H9 (cell line): ENCODE data around the gene CCDC191. TPM values are rescaled to one million over a fixed set of nuclear protein-coding genes. Genes with fewer than 3 reads are reported as not detected.

Experiments used
- DNase-seq: peaks from one replicate; pipeline ENCODE4 v3.0.0-alpha.2; 2017
- H2AFZ ChIP-seq: one replicate; pipeline ENCODE4 v1.6.1; 2013; ENCODE audit warnings: mild to moderate bottlenecking, low read length, control low read depth, moderate library complexity
- H2AK5ac ChIP-seq: 2 replicates; pipeline ENCODE4 v1.6.1; 2013; ENCODE audit warnings: low read length, control low read depth, mixed read lengths; ENCODE audit not compliant: insufficient read length
- H2BK120ac ChIP-seq: one replicate; pipeline ENCODE4 v1.6.1; 2013; ENCODE audit warnings: low read depth, mild to moderate bottlenecking, low read length, control low read depth, inconsistent platforms; ENCODE audit not compliant: poor library complexity, severe bottlenecking
- H2BK12ac ChIP-seq: 2 replicates; pipeline ENCODE4 v1.6.1; 2013; ENCODE audit warnings: low read length, control low read depth, mixed read lengths, low read depth; ENCODE audit not compliant: insufficient read length
- H2BK15ac ChIP-seq: 2 replicates; pipeline ENCODE4 v1.6.1; 2013; ENCODE audit warnings: low read depth, low read length, control low read depth
- H2BK20ac ChIP-seq: one replicate; pipeline ENCODE4 v1.6.1; 2013; ENCODE audit warnings: low read depth, mild to moderate bottlenecking, low read length, control low read depth, inconsistent platforms; ENCODE audit not compliant: poor library complexity, severe bottlenecking
- H2BK5ac ChIP-seq: 2 replicates; pipeline ENCODE4 v1.6.1; 2013; ENCODE audit warnings: low read length, control low read depth, mixed read lengths; ENCODE audit not compliant: insufficient read length
- H3K14ac ChIP-seq: 2 replicates; pipeline ENCODE4 v1.6.1; 2013; ENCODE audit warnings: low read length, control low read depth; ENCODE audit not compliant: insufficient read depth
- H3K18ac ChIP-seq: 2 replicates; pipeline ENCODE4 v1.6.1; 2013; ENCODE audit warnings: low read depth, mild to moderate bottlenecking, mixed read lengths, low read length, control low read depth; ENCODE audit not compliant: insufficient read length
- H3K23ac ChIP-seq: 2 replicates; pipeline ENCODE4 v1.6.1; 2013; ENCODE audit warnings: low read length, control low read depth, mixed read lengths, low read depth; ENCODE audit not compliant: insufficient read length
- H3K23me2 ChIP-seq: 2 replicates; pipeline ENCODE4 v1.6.1; 2013; ENCODE audit warnings: low read depth, mild to moderate bottlenecking, mixed read lengths, low read length, control low read depth; ENCODE audit not compliant: insufficient read length, poor library complexity, severe bottlenecking
- H3K27ac ChIP-seq: 2 replicates; pipeline ENCODE4 v1.5.1; 2013; ENCODE audit warnings: low read length, control low read depth, mixed read lengths, low read depth; ENCODE audit not compliant: insufficient read length
- H3K27me3 ChIP-seq: 2 replicates; pipeline ENCODE4 v1.6.1; 2013; ENCODE audit warnings: low read length, control low read depth, inconsistent platforms; ENCODE audit not compliant: insufficient read depth
- H3K4ac ChIP-seq: 2 replicates; pipeline ENCODE4 v1.6.1; 2013; ENCODE audit warnings: low read depth, mild to moderate bottlenecking, control low read depth, inconsistent platforms, low read length, moderate library complexity
- H3K4me1 ChIP-seq: 2 replicates; pipeline ENCODE4 v1.6.1; 2013; ENCODE audit warnings: low read length, control low read depth, inconsistent platforms; ENCODE audit not compliant: insufficient read depth
- H3K4me2 ChIP-seq: 2 replicates; pipeline ENCODE4 v1.6.1; 2013; ENCODE audit warnings: low read length, control low read depth, mixed read lengths; ENCODE audit not compliant: insufficient read length, insufficient read depth
- H3K56ac ChIP-seq: 2 replicates; pipeline ENCODE4 v1.6.1; 2013; ENCODE audit warnings: low read depth, mild to moderate bottlenecking, mixed read lengths, low read length, control low read depth; ENCODE audit not compliant: insufficient read length
- H3K79me1 ChIP-seq: 2 replicates; pipeline ENCODE4 v1.6.1; 2013; ENCODE audit warnings: low read depth, mild to moderate bottlenecking, moderate library complexity, low read length, control low read depth, inconsistent platforms; ENCODE audit not compliant: insufficient read depth, poor library complexity, severe bottlenecking
- H3K79me2 ChIP-seq: 2 replicates; pipeline ENCODE4 v1.6.1; 2013; ENCODE audit warnings: low read length, control low read depth, inconsistent platforms; ENCODE audit not compliant: insufficient read depth
- H3K9ac ChIP-seq: 2 replicates; pipeline ENCODE4 v1.6.1; 2013; ENCODE audit warnings: low read length, control low read depth, mixed read lengths; ENCODE audit not compliant: insufficient read length; ENCODE audit errors: extremely low read depth
- H3K9me3 ChIP-seq: one replicate; pipeline ENCODE4 v1.6.1; 2013; ENCODE audit warnings: low read depth, low read length, inconsistent platforms; ENCODE audit not compliant: control insufficient read depth
- H3T11ph ChIP-seq: one replicate; pipeline ENCODE4 v1.6.1; 2013; ENCODE audit warnings: mild to moderate bottlenecking, low read length, control low read depth, inconsistent platforms
- H4K20me1 ChIP-seq: one replicate; pipeline ENCODE4 v1.6.1; 2013; ENCODE audit not compliant: control insufficient read depth, insufficient read length, insufficient read depth
- H4K5ac ChIP-seq: 2 replicates; pipeline ENCODE4 v1.6.1; 2013; ENCODE audit warnings: low read depth, mild to moderate bottlenecking, mixed read lengths, low read length, control low read depth; ENCODE audit not compliant: insufficient read length
- H4K8ac ChIP-seq: replicated peaks from 2 replicates; pipeline ENCODE4 v1.6.1; 2013; ENCODE audit warnings: low read length, control low read depth, mixed read lengths, low read depth; ENCODE audit not compliant: insufficient read length
- H4K91ac ChIP-seq: 2 replicates; pipeline ENCODE4 v1.6.1; 2013; ENCODE audit warnings: low read depth, mild to moderate bottlenecking, moderate library complexity, mixed read lengths, low read length, control low read depth; ENCODE audit not compliant: insufficient read length
- H3K27ac Mint-ChIP-seq, 3 experiments: 2 replicates in 2 of 3; 3 replicates in 1 of 3; pipeline ENCODE4 v1.8.0; 2020 to 2021; ENCODE audit warnings: mixed read lengths in 3 of 3, mild to moderate bottlenecking in 1 of 3, moderate library complexity in 1 of 3
- H3K27me3 Mint-ChIP-seq: 2 replicates; pipeline ENCODE4 v1.8.0; 2021; ENCODE audit warnings: low read depth, mild to moderate bottlenecking, moderate library complexity, mixed read lengths
- H3K36me3 Mint-ChIP-seq, 3 experiments: 2 replicates in 2 of 3; 3 replicates in 1 of 3; pipeline ENCODE4 v1.8.0; 2020 to 2021; ENCODE audit warnings: low read depth in 3 of 3, mixed read lengths in 3 of 3; ENCODE audit not compliant: insufficient read depth in 1 of 3
- H3K4me1 Mint-ChIP-seq, 2 experiments: 2 replicates each; pipeline ENCODE4 v1.8.0; 2020; ENCODE audit warnings: mixed read lengths in 2 of 2
- H3K4me3 Mint-ChIP-seq, 2 experiments: 2 replicates in 1 of 2; 3 replicates in 1 of 2; pipeline ENCODE4 v1.8.0; 2020 to 2021; ENCODE audit warnings: mild to moderate bottlenecking in 2 of 2, mixed read lengths in 2 of 2, moderate library complexity in 1 of 2
- H3K9me3 Mint-ChIP-seq, 2 experiments: 2 replicates in 1 of 2; 3 replicates in 1 of 2; pipeline ENCODE4 v1.8.0; 2020; ENCODE audit warnings: mild to moderate bottlenecking in 2 of 2, mixed read lengths in 2 of 2, moderate library complexity in 1 of 2
- WGBS: extraction: QIAGEN DNeasy Blood & Tissue Kit; methylation state at CpG from one replicate; pipeline ENCODE4 v1.1.7; 2013; ENCODE audit warnings: missing lambda C conversion rate, low lambda C conversion rate, mixed read lengths; ENCODE audit not compliant: insufficient read length; ENCODE audit errors: extremely low coverage; 5-methylcytosine and 5-hydroxymethylcytosine counted together
- total RNA-seq: library from RNA; stranded (reverse); gene quantifications from 2 replicates; pipeline ENCODE4 v1.2.1, GENCODE V29; 2021
- TF ChIP-seq, protein P1 (sequence below): fragments of 200-600 bp; sonication (generic); conservative IDR thresholded peaks from 3 replicates; pipeline ENCODE4 v1.8.0; 2021; ENCODE audit warnings: antibody characterized with exemption, mild to moderate bottlenecking

Gene CCDC191
- total RNA-seq, 1 experiment from 2014 or later = 0.68 TPM

DNA sequence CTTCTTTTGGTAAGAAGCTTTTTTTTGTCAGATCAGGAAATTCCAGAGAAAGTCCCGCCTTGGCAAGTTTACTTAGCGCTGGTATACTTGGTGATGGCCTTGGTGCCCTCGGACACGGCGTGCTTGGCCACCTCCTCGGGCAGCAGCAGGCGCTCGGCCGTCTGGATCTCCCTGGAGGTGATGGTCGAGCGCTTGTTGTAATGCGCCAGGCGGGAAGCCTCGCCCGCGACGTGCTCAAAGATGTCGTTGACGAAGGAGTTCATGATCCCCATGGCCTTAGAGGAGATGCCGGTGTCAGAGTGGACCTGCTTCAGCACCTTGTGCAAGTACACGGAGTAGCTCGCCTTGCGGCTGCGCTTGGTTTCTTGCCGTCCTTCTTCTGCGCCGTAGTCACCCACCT is 46.9 kb upstream of the CCDC191 start:
- no peak overlapping the region for H2AFZ ChIP-seq
- Mint-ChIP-seq H3K4me1 (peaks cover 14 to 24% of the 10 kb centered on the region in 2 experiments), H3K4me3 (no peak overlapping the region)

More for the DNA sequence above, 46.9 kb upstream of the CCDC191 start:
- no peak overlapping the region for H2BK15ac ChIP-seq
- no CpG with 5 or more reads among the region's 27 CpGs for WGBS
- Mint-ChIP-seq H3K27ac (peak overlapping the region in 2 of 3 experiments; percentile 76 to 80; a peak in 3 of 7 replicates), H3K27me3 (no peaks in the 10 kb centered on the region), H3K36me3 (no peaks in the 10 kb centered on the region), H3K9me3 (no peaks in the 10 kb centered on the region)
- DNase-seq = peak; percentile 29
- H3K79me2 ChIP-seq = no peaks in the 10 kb centered on the region
- H4K5ac ChIP-seq = no peak overlapping the region
- no peak overlapping the region for H2AK5ac ChIP-seq
- H3K27ac ChIP-seq = no peak overlapping the region
- H4K20me1 ChIP-seq = no peaks in the 10 kb centered on the region
- H3K9me3 ChIP-seq = no peaks in the 10 kb centered on the region
- H2BK120ac ChIP-seq = no peak overlapping the region
- H3K23ac ChIP-seq = no peak overlapping the region
- H3K4me1 ChIP-seq = peaks cover 4% of the 10 kb centered on the region; the same call in 1 of the 2 replicates
- no peak overlapping the region for H2BK12ac ChIP-seq
- no peak overlapping the region for H4K8ac ChIP-seq
- no peak overlapping the region for H3K14ac ChIP-seq
- no peaks in the 10 kb centered on the region for H3K79me1 ChIP-seq
- no peak overlapping the region for H3K4ac ChIP-seq
- no peak overlapping the region for H2BK5ac ChIP-seq
- no peak overlapping the region for H4K91ac ChIP-seq
- no peak overlapping the region for H3K56ac ChIP-seq
- H3K18ac ChIP-seq = no peak overlapping the region
- H3K23me2 ChIP-seq = no peaks in the 10 kb centered on the region
- H3K9ac ChIP-seq = no peak overlapping the region
- H3K4me2 ChIP-seq = no peak overlapping the region
- H3K27me3 ChIP-seq = no peaks in the 10 kb centered on the region
- no peak overlapping the region for H3T11ph ChIP-seq
- H2BK20ac ChIP-seq = no peak overlapping the region
- TF ChIP-seq, protein P1, sequence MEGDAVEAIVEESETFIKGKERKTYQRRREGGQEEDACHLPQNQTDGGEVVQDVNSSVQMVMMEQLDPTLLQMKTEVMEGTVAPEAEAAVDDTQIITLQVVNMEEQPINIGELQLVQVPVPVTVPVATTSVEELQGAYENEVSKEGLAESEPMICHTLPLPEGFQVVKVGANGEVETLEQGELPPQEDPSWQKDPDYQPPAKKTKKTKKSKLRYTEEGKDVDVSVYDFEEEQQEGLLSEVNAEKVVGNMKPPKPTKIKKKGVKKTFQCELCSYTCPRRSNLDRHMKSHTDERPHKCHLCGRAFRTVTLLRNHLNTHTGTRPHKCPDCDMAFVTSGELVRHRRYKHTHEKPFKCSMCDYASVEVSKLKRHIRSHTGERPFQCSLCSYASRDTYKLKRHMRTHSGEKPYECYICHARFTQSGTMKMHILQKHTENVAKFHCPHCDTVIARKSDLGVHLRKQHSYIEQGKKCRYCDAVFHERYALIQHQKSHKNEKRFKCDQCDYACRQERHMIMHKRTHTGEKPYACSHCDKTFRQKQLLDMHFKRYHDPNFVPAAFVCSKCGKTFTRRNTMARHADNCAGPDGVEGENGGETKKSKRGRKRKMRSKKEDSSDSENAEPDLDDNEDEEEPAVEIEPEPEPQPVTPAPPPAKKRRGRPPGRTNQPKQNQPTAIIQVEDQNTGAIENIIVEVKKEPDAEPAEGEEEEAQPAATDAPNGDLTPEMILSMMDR = no peak
